Upper lobe of right lung (tissue), 1 donor: ENCODE results near the gene RAB7B. TPM values are rescaled to one million over a fixed set of nuclear protein-coding genes. Genes with fewer than 3 reads are reported as not detected.

ENCODE experiments used
- ATAC-seq: fragments of 200-7000 bp; cut with Tn5 transposase; one replicate; pipeline ENCODE4 v1.9.1; 2020; ENCODE audit warnings: mild to moderate bottlenecking, moderate library complexity
- DNase-seq: peaks from one replicate; pipeline ENCODE4 v3.0.0-alpha.2; 2020
- H3K27ac ChIP-seq: fragments of 200-600 bp; one replicate; pipeline ENCODE4 v1.8.0; 2022
- H3K27me3 ChIP-seq: fragments of 200-600 bp; one replicate; pipeline ENCODE4 v1.8.0; 2022; ENCODE audit warnings: mild to moderate bottlenecking
- H3K36me3 ChIP-seq: fragments of 200-600 bp; one replicate; pipeline ENCODE4 v1.8.0; 2022
- H3K4me1 ChIP-seq: fragments of 200-600 bp; one replicate; pipeline ENCODE4 v1.8.0; 2022
- H3K4me3 ChIP-seq: fragments of 200-600 bp; one replicate; pipeline ENCODE4 v1.8.0; 2022; ENCODE audit warnings: mild to moderate bottlenecking
- H3K9me3 ChIP-seq: fragments of 200-600 bp; one replicate; pipeline ENCODE4 v1.8.0; 2022
- intact Hi-C: fragments of 100-400 bp; cut with DNase I; formaldehyde crosslinking; loops from one replicate; pipeline ENCODE4 v1.11.0; 2022
- total RNA-seq: library from RNA; stranded (reverse); fragmentation: NEBNext Ultra II Directional; extraction: Animal tissue kit (Norgen Biotek cat#: 25700); gene quantifications from one replicate; pipeline ENCODE4 v1.2.1, GENCODE V29; 2021
- TF ChIP-seq, protein P1 (sequence below): fragments of 200-600 bp; IDR thresholded peaks from one replicate; pipeline ENCODE4 v1.8.0; 2022; ENCODE audit warnings: antibody characterized with exemption
- donor health status: DM: no; HTN: yes; CAD: no; lungs with severe emphysema.

The RAB7B gene
- total RNA-seq, 1 donor from 2014 or later = 7.0 TPM

DNA sequence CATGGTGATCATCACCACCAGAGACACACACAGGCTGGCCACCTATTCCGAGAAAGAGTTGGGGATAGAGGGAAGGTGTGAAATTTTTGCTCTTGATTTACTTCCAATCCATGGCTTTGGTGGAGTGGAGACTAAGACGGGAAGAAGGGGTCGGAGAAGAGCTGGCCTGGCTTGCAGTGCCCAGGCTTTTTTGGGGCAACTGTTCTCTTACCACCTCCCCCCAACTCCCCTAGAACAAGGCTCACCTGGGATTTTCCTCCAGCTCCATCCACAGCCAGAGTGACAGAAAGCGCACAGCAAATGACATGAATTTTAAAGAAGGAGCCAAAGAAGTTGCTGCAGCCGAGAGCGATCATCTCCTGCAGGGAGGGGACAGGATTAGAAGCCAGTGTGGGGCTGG is 75.9 kb downstream of the RAB7B start:
- Histone ChIP-seq H3K27me3 (no peaks in the 10 kb centered on the region), H3K36me3 (no peaks in the 10 kb centered on the region), H3K9me3 (no peaks in the 10 kb centered on the region), H3K4me1 (no peaks in the 10 kb centered on the region), H3K27ac (no peak overlapping the region), H3K4me3 (no peak overlapping the region)
- intact Hi-C loops = no loop called here
- TF ChIP-seq, protein P1, sequence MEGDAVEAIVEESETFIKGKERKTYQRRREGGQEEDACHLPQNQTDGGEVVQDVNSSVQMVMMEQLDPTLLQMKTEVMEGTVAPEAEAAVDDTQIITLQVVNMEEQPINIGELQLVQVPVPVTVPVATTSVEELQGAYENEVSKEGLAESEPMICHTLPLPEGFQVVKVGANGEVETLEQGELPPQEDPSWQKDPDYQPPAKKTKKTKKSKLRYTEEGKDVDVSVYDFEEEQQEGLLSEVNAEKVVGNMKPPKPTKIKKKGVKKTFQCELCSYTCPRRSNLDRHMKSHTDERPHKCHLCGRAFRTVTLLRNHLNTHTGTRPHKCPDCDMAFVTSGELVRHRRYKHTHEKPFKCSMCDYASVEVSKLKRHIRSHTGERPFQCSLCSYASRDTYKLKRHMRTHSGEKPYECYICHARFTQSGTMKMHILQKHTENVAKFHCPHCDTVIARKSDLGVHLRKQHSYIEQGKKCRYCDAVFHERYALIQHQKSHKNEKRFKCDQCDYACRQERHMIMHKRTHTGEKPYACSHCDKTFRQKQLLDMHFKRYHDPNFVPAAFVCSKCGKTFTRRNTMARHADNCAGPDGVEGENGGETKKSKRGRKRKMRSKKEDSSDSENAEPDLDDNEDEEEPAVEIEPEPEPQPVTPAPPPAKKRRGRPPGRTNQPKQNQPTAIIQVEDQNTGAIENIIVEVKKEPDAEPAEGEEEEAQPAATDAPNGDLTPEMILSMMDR = no peak
- DNase-seq (no peak), ATAC-seq (no peak)

Other genes with a start within 250 kb of the RAB7B start
- gene RAB29, start 227.9 kb downstream of the RAB7B start, total RNA-seq = 24.7 TPM
- 35.8 TPM for gene SLC41A1, start 190.2 kb downstream of the RAB7B start, total RNA-seq
- gene PM20D1, start 153.3 kb downstream of the RAB7B start, total RNA-seq = 0.72 TPM
- gene SLC26A9, start 59.9 kb downstream of the RAB7B start, total RNA-seq = 21.7 TPM
- 85.8 TPM for gene CTSE, start 20.5 kb upstream of the RAB7B start, total RNA-seq
- gene RHEX, start 49.8 kb upstream of the RAB7B start, total RNA-seq = 17.3 TPM
- not detected for gene AVPR1B, start 114.0 kb upstream of the RAB7B start, total RNA-seq
- gene FAM72A, start 199.4 kb upstream of the RAB7B start, total RNA-seq = 4.4 TPM
- gene SRGAP2, start 200.1 kb upstream of the RAB7B start, total RNA-seq = 77.1 TPM